IMR-90 (cell line): ENCODE data around the gene LDHAL6A. TPM values are rescaled to one million over a fixed set of nuclear protein-coding genes. Genes with fewer than 3 reads are reported as not detected.

Source experiments
- ATAC-seq: fragments of 200-7000 bp; cut with Tn5 transposase; 2 replicates; pipeline ENCODE4 v1.9.1; 2020; ENCODE audit warnings: low read depth, mild to moderate bottlenecking, moderate library complexity
- BruUV-seq: library from RNA; stranded (reverse); fragments of 400-500 nt; replicated peaks from 2 replicates; lab custom pipeline; 2021; lab: Mats Ljungman, UMichigan
- CTCF ChIA-PET: fragments of 300-600 bp; formaldehyde crosslinking; extraction: SDS; loops from one replicate; lab custom pipeline; 2021; ENCODE audit warnings: antibody characterized with exemption; lab: Yijun Ruan, JAX
- POLR2A ChIA-PET: fragments of 300-600 bp; sonication (Branson Sonifier 250); formaldehyde crosslinking; loops from one replicate; lab custom pipeline; 2022; ENCODE audit warnings: antibody characterized with exemption; ENCODE audit not compliant: unreplicated experiment; lab: Charles Lee
- DNase-seq: peaks from one replicate; pipeline ENCODE4 v3.0.0; 2013
- H2AFZ ChIP-seq: replicated peaks from 2 replicates; pipeline ENCODE3; 2013; ENCODE audit warnings: low read length, mild to moderate bottlenecking; ENCODE audit not compliant: poor library complexity
- H2AK5ac ChIP-seq: 2 replicates; pipeline ENCODE4 v1.6.1; 2013; ENCODE audit warnings: low read depth, low read length, inconsistent platforms
- H2AK9ac ChIP-seq: replicated peaks from 2 replicates; pipeline ENCODE3; 2013; ENCODE audit warnings: mild to moderate bottlenecking, low read depth, low read length, moderate library complexity; ENCODE audit not compliant: poor library complexity
- H2BK120ac ChIP-seq: 2 replicates; pipeline ENCODE4 v1.6.1; 2013; ENCODE audit warnings: low read depth, low read length, inconsistent platforms
- H2BK15ac ChIP-seq: 3 replicates; pipeline ENCODE4 v1.6.1; 2013; ENCODE audit warnings: low read depth, low read length, inconsistent platforms
- H2BK20ac ChIP-seq: 2 replicates; pipeline ENCODE4 v1.6.1; 2013; ENCODE audit warnings: low read depth, mild to moderate bottlenecking, inconsistent platforms, low read length, moderate library complexity
- H2BK5ac ChIP-seq: 2 replicates; pipeline ENCODE4 v1.6.1; 2013; ENCODE audit warnings: mild to moderate bottlenecking, low read depth, low read length, inconsistent platforms; ENCODE audit not compliant: poor library complexity, severe bottlenecking
- H3K14ac ChIP-seq: replicated peaks from 2 replicates; pipeline ENCODE4 v1.6.1; 2013; ENCODE audit warnings: low read depth, low read length, inconsistent platforms
- H3K18ac ChIP-seq: 2 replicates; pipeline ENCODE4 v1.6.1; 2013; ENCODE audit warnings: low read depth, low read length, control low read depth
- H3K23ac ChIP-seq: 2 replicates; pipeline ENCODE4 v1.6.1; 2013; ENCODE audit warnings: low read depth, low read length, inconsistent platforms
- H3K27ac ChIP-seq: 2 replicates; pipeline ENCODE4 v1.5.1; 2013; ENCODE audit warnings: mild to moderate bottlenecking, control low read depth, low read length; ENCODE audit not compliant: insufficient read depth
- H3K27me3 ChIP-seq: 2 replicates; pipeline ENCODE4 v1.6.1; 2013; ENCODE audit warnings: low read length; ENCODE audit not compliant: control insufficient read depth, insufficient read depth
- H3K36me3 ChIP-seq: 2 replicates; pipeline ENCODE4 v1.6.1; 2013; ENCODE audit warnings: low read length, mixed read lengths; ENCODE audit not compliant: control insufficient read depth, insufficient read depth
- H3K4ac ChIP-seq: 2 replicates; pipeline ENCODE4 v1.6.1; 2013; ENCODE audit warnings: low read depth, low read length, inconsistent platforms
- H3K4me1 ChIP-seq: 2 replicates; pipeline ENCODE4 v1.6.1; 2013; ENCODE audit warnings: low read length, mixed read lengths; ENCODE audit not compliant: control insufficient read depth, insufficient read depth
- H3K4me2 ChIP-seq: 2 replicates; pipeline ENCODE4 v1.6.1; 2013; ENCODE audit warnings: low read depth, mild to moderate bottlenecking, control low read depth, low read length, moderate library complexity
- H3K4me3 ChIP-seq: 2 replicates; pipeline ENCODE4 v1.5.1; 2013; ENCODE audit warnings: low read depth, mild to moderate bottlenecking, control low read depth, low read length, moderate library complexity; ENCODE audit not compliant: insufficient read depth
- H3K56ac ChIP-seq: 2 replicates; pipeline ENCODE4 v1.6.1; 2013; ENCODE audit warnings: low read length, inconsistent platforms; ENCODE audit not compliant: insufficient read depth; ENCODE audit errors: extremely low read depth
- H3K79me1 ChIP-seq, 2 experiments: 2 replicates each; pipeline ENCODE4 v1.6.1; 2013; ENCODE audit warnings: low read length in 2 of 2, inconsistent platforms in 1 of 2, low read depth in 1 of 2
- H3K9ac ChIP-seq: 2 replicates; pipeline ENCODE4 v1.6.1; 2013; ENCODE audit warnings: low read depth, low read length, control low read depth
- H3K9me1 ChIP-seq: 2 replicates; pipeline ENCODE4 v1.6.1; 2013; ENCODE audit warnings: low read length, inconsistent platforms; ENCODE audit not compliant: insufficient read depth
- H3K9me3 ChIP-seq: 2 replicates; pipeline ENCODE4 v1.6.1; 2013; ENCODE audit warnings: low read length; ENCODE audit not compliant: control insufficient read depth, insufficient read depth
- H4K20me1 ChIP-seq: 2 replicates; pipeline ENCODE4 v1.6.1; 2013; ENCODE audit warnings: low read length, inconsistent platforms; ENCODE audit not compliant: insufficient read depth
- H4K5ac ChIP-seq: 2 replicates; pipeline ENCODE4 v1.6.1; 2013; ENCODE audit warnings: mild to moderate bottlenecking, low read depth, low read length, control low read depth
- H4K8ac ChIP-seq, 2 experiments: 2 replicates each; pipeline ENCODE4 v1.6.1; 2013; ENCODE audit warnings: low read depth in 2 of 2, low read length in 2 of 2, control low read depth in 1 of 2, inconsistent platforms in 1 of 2
- H4K91ac ChIP-seq: 2 replicates; pipeline ENCODE4 v1.6.1; 2013; ENCODE audit warnings: low read depth, low read length, inconsistent platforms; ENCODE audit not compliant: insufficient read depth
- CHD1 ChIP-seq: IDR thresholded peaks from 2 replicates; pipeline ENCODE4 v1.6.1; 2012; ENCODE audit warnings: low read depth, low read length, improper control_type of control experiment
- MAZ ChIP-seq: IDR thresholded peaks from 2 replicates; pipeline ENCODE4 v1.6.1; 2012; ENCODE audit warnings: low read depth, mild to moderate bottlenecking, low read length, improper control_type of control experiment, moderate library complexity, borderline replicate concordance
- POLR2A ChIP-seq: IDR thresholded peaks from 2 replicates; pipeline ENCODE4 v1.6.1; 2012; ENCODE audit warnings: mild to moderate bottlenecking, low read depth, low read length
- dilution Hi-C: fragments of 300-500 bp; cut with HindIII; formaldehyde crosslinking; loops from one replicate; pipeline ENCODE4 v1.14.3; 2018; ENCODE audit warnings: low sequenced_read_pairs; ENCODE audit not compliant: unreplicated experiment
- in situ Hi-C: fragments of 300-500 bp; cut with MboI; formaldehyde crosslinking; loops from 3 replicates; pipeline ENCODE4 v1.14.3; 2019; ENCODE audit warnings: low sequenced_read_pairs, inconsistent platforms, mixed read lengths
- intact Hi-C: fragments of 100-400 bp; cut with micrococcal nuclease; formaldehyde crosslinking; loops from 2 replicates; pipeline ENCODE4 v1.10.0; 2022
- polyA plus RNA-seq, 3 experiments: library from polyadenylated mRNA; depleted of rRNA; stranded (reverse); fragments of >200 nt; gene quantifications; 2 replicates each; pipeline ENCODE4 v1.2.3, GENCODE V29; 2012; ENCODE audit warnings: low replicate concordance in 1 of 3
- total RNA-seq: library from RNA; depleted of rRNA; stranded (reverse); fragments of >200 nt; gene quantifications from 2 replicates; pipeline ENCODE4 v1.2.3, GENCODE V29; 2012

Gene LDHAL6A
- total and polyA plus RNA-seq, 2 of the 4 experiments (the other 2 are of a cell fraction): not detected

- H2BK20ac ChIP-seq: no peak overlapping the region
- no peak overlapping the region for H4K5ac ChIP-seq
- no peak overlapping the region for H2AK5ac ChIP-seq
- no peaks in the 10 kb centered on the region for H3K4me1 ChIP-seq
- no peak overlapping the region for H3K9ac ChIP-seq
- intact Hi-C loops: no loop called here
- DNase-seq (no peak), ATAC-seq (no peak)
- H3K56ac ChIP-seq: no peak overlapping the region
- no peaks in the 10 kb centered on the region for H3K27me3 ChIP-seq
- no peak overlapping the region for H2BK15ac ChIP-seq
- peaks cover 5% of the 10 kb centered on the region for H3K36me3 ChIP-seq
- no peak overlapping the region for H3K23ac ChIP-seq
- TF ChIP-seq POLR2A (no peak), MAZ (no peak), CHD1 (no peak)
- H3K4me2 ChIP-seq: no peak overlapping the region
- no peaks in the 10 kb centered on the region for H3K9me1 ChIP-seq
- H4K91ac ChIP-seq: no peak overlapping the region
- no peak overlapping the region for H3K27ac ChIP-seq
- H2BK120ac ChIP-seq: no peak overlapping the region
- BruUV-seq: no TSS peak
- no peaks in the 10 kb centered on the region for H3K79me1 ChIP-seq
- in situ Hi-C loops: no loop called here
- no peak overlapping the region for H3K18ac ChIP-seq
- H3K9me3 ChIP-seq: no peaks in the 10 kb centered on the region
- no peak overlapping the region for H3K14ac ChIP-seq
- ChIA-PET CTCF (interaction anchor here (0.6 kb wide), 1 partner anchor 92 kb away, joined by 8 read pairs; no protein-coding TSS in a partner anchor), POLR2A (no interaction called here)
- H2BK5ac ChIP-seq: no peak overlapping the region
- no peak overlapping the region for H2AFZ ChIP-seq
- H2AK9ac ChIP-seq: no peak overlapping the region
- H3K4ac ChIP-seq: no peak overlapping the region
- no peak overlapping the region for H4K8ac ChIP-seq
- dilution Hi-C loops: no loop called here
- no peak overlapping the region for H3K4me3 ChIP-seq
- H4K20me1 ChIP-seq: no peaks in the 10 kb centered on the region
Measured at GRCh38 chr11:18472587-18472986, 16.9 kb downstream of the LDHAL6A start.
